ENCODE data around the gene NYAP2. TPM values are rescaled to one million over a fixed set of nuclear protein-coding genes. Genes with fewer than 3 reads are reported as not detected.

NYAP2 gene
- total RNA-seq, 1 experiment from 2014 or later, result not detected

- Histone ChIP-seq H3K4me1 (ENCODE audit: insufficient read depth, low read length, poor library complexity, severe bottlenecking) (no peaks in the 10 kb centered on the region), H3K9me3 (ENCODE audit: low read depth, low read length, poor library complexity, severe bottlenecking) (no peaks in the 10 kb centered on the region), H3K27ac (ENCODE audit: low read depth, low read length, poor library complexity, severe bottlenecking) (no peak overlapping the region), H3K27me3 (replicated peaks; ENCODE audit: insufficient read depth, low read depth, low read length, poor library complexity) (no peaks in the 10 kb centered on the region), H3K36me3 (ENCODE audit: insufficient read depth, low read length, poor library complexity, severe bottlenecking) (no peaks in the 10 kb centered on the region), H3K4me3 (ENCODE audit: low read depth, low read length, poor library complexity, severe bottlenecking) (no peak overlapping the region)
- no peak for TF ChIP-seq CTCF (conservative IDR thresholded peaks at IDR 0.05; ENCODE audit: low read depth, low read length)
- TF ChIP-seq EZH2 (IDR thresholded peaks at IDR 0.05; ENCODE audit: borderline replicate concordance, low read depth, low read length, poor library complexity, severe bottlenecking), result no peak
- no TSS peak for BruUV-seq (replicated peaks)
- intact Hi-C loops (cut with micrococcal nuclease; ENCODE audit: unreplicated experiment), result no loop called here
- no peak for DNase-seq (ENCODE audit: low spot score)
- ChIA-PET CTCF (no interaction called here), POLR2A (ENCODE audit: low non-redundant PET) (no interaction called here)
Measured at GRCh38 chr2:225515033-225515432, 115.5 kb downstream of the NYAP2 start.

- H3K36me3 ChIP-seq (ENCODE audit: insufficient read depth, low read length, poor library complexity, severe bottlenecking), result no peaks in the 10 kb centered on the region
- CTCF ChIA-PET, result no interaction called here
- DNase-seq (ENCODE audit: low spot score), result no peak
- POLR2A ChIA-PET (ENCODE audit: low non-redundant PET), result no interaction called here
- H3K4me3 ChIP-seq (ENCODE audit: low read depth, low read length, poor library complexity, severe bottlenecking), result no peak overlapping the region
- H3K27ac ChIP-seq (ENCODE audit: low read depth, low read length, poor library complexity, severe bottlenecking), result no peak overlapping the region
- TF ChIP-seq CTCF (conservative IDR thresholded peaks at IDR 0.05; ENCODE audit: low read depth, low read length), result no peak
- TF ChIP-seq EZH2 (IDR thresholded peaks at IDR 0.05; ENCODE audit: borderline replicate concordance, low read depth, low read length, poor library complexity, severe bottlenecking), result no peak
- no peaks in the 10 kb centered on the region for H3K4me1 ChIP-seq (ENCODE audit: insufficient read depth, low read length, poor library complexity, severe bottlenecking)
- no TSS peak for BruUV-seq (replicated peaks)
- intact Hi-C loops (cut with micrococcal nuclease; ENCODE audit: unreplicated experiment), result no loop called here
- H3K9me3 ChIP-seq (ENCODE audit: low read depth, low read length, poor library complexity, severe bottlenecking), result no peaks in the 10 kb centered on the region
- H3K27me3 ChIP-seq (replicated peaks; ENCODE audit: insufficient read depth, low read depth, low read length, poor library complexity), result no peaks in the 10 kb centered on the region
Measured at GRCh38 chr2:225526760-225527390, 127.4 kb downstream of the NYAP2 start.

GRCh38 chr2:225531559-225531958 lies 132.0 kb downstream of the NYAP2 start:
- Histone ChIP-seq H3K4me1 (ENCODE audit: insufficient read depth, low read length, poor library complexity, severe bottlenecking) (no peaks in the 10 kb centered on the region), H3K27me3 (replicated peaks; ENCODE audit: insufficient read depth, low read depth, low read length, poor library complexity) (no peaks in the 10 kb centered on the region), H3K36me3 (ENCODE audit: insufficient read depth, low read length, poor library complexity, severe bottlenecking) (no peaks in the 10 kb centered on the region), H3K4me3 (ENCODE audit: low read depth, low read length, poor library complexity, severe bottlenecking) (no peak overlapping the region), H3K9me3 (ENCODE audit: low read depth, low read length, poor library complexity, severe bottlenecking) (no peaks in the 10 kb centered on the region), H3K27ac (ENCODE audit: low read depth, low read length, poor library complexity, severe bottlenecking) (no peak overlapping the region)
- no TSS peak for BruUV-seq (replicated peaks)
- ChIA-PET CTCF (no interaction called here), POLR2A (ENCODE audit: low non-redundant PET) (no interaction called here)
- no peak for TF ChIP-seq CTCF (conservative IDR thresholded peaks at IDR 0.05; ENCODE audit: low read depth, low read length)
- TF ChIP-seq EZH2 (IDR thresholded peaks at IDR 0.05; ENCODE audit: borderline replicate concordance, low read depth, low read length, poor library complexity, severe bottlenecking), result no peak
- intact Hi-C loops (cut with micrococcal nuclease; ENCODE audit: unreplicated experiment), result no loop called here
- DNase-seq (ENCODE audit: low spot score), result no peak

Measured in A673 (cell line).